Raji (cell line): ENCODE measurements around the gene SLC13A5.

Experiments
- POLR2A ChIP-seq: IDR thresholded peaks from 2 replicates; pipeline ENCODE4 v1.6.1; 2011; ENCODE audit warnings: low read depth, low read length, control low read depth; ENCODE audit not compliant: insufficient read depth

SLC13A5 gene

DNA sequence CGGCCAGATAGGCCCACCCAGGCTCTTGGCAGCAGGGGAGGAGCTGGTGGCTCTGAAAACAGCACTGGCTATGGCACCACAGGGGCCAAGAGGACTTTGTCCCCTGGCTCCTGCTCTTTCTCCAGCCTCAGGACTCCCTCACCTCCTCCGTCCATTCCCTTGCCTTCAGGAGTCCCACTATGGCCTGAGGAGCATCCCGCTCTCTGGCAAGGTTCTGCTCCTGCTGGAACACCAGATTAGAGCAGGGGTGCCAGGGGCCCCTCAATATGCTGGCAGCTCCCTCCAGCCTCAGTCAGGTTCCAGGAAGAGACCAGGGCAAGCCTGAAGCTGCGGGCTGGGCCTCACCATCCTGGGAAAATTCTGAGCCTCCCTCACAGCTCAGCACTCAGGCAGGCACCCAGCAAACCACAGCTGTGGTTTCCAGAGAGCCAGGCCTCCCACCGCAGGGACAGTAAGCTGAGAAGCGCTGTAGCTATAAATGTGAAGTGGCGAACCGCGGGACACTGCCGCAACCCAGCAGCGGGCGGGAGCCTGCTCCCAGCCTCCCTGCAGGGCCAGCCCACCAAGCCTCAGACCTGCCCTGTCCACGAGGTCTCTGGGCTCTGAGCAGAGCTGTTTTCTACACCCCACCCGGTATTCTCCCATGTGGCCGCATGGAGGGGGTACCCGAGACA, 35.9 kb downstream of the SLC13A5 start:
- no peak for TF ChIP-seq POLR2A

DNA sequence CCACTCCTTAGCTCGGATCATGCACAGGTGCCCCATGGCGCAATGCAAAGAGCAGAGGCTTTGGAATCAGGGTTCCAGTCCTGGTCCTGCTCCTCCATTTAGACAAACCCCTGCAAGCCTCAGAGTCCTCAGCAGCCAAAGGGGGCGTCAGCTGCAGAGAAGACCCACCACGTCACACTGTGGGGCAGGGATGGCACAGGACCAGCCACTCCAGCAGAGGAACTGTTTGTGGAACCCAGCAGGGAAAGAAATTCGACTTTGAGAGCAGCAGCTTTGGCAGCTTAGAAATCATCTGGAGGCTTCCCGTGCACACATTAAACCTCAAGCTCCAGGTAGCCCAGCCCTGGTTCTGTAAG, 36.4 kb downstream of the SLC13A5 start:
- no peak for TF ChIP-seq POLR2A

DNA sequence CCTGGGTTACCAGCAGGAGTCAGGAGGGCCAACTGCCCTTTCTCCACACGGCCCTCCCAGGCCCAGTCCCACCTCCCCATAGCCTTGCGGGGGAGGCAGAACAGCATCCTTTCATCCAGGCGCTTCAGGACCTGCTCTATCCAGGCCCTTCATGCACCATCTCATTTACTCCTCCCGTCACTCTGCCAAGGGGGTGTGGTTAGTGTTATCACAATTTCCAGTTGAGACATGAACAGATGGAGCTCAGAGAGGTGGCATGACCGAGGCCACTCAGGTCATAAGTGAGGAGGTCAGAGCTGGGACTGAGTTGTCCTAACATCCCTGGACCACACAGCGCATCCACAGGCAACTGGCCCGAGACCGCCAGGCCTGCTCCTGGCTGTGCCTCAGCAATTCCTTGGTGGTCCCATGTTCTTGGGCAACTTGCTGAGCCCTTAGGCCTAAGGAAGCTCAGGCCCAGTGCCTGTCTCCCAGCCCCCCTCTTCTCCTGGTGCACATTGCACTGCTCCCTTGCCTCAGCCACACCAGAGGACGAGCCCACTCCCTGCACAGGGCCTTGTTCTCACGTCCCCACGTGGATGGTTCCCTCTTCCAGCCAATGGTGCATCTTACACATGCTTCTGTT, 37.9 kb downstream of the SLC13A5 start:
- no peak for TF ChIP-seq POLR2A

DNA sequence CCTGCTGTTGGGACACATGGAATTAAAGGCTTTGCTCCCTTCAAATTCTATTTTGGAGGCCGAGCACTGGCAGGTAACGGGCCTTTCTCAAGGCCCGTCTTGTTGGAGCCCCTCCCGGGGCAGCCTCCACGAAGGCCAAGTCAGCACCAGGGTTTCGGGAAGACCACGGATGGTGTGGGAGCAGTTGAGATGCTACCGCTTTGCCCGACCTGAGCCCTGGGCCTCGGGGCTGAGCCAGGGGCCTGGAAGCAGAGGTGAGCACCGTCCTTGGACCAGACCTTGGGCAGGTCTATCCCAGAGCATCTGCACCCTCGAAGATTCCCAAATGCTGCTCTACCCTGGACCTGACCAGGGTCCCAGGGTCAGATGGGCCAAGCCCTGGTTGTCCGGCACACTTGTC, 38.6 kb downstream of the SLC13A5 start:
- TF ChIP-seq POLR2A = no peak

DNA sequence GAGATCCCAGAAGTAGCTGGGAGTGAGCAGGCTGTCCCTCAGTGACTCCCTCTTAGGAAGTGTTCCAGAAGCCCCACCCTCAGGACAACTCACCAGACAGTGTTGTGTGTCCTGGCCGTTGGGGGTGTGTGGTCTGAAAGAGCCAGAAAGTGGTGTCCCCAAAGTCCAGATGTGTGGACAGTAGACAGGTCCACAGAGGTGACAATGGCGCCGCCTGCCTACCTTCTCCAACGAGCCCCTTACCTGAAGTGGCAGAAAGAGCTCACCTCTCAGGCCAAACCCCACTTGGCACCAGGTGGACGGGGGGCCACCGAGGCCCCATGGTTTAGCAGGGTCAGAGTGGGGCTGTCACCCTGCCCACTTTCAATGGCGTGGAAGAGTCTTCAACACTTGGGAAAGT, 41.7 kb downstream of the SLC13A5 start:
- no peak for TF ChIP-seq POLR2A

DNA sequence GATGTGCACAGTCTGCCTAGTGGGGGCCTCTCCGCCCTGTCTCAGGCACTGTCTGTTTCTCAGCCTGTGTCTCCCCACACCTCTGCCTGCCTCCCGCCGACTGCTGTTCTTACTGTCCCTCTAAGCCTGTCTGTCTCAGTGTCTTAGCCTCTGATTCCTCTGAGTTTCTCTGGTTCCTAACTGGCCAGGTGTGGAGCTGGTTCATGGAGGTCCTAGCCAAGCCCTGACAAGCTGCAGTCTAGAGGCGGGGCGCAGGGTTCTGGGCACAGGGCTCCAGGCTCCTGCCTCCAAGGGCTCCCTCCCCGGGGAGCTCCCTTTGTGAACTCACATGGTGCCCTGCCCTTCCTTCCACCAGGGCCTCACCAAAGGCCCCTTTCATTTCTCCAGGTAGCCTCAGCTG, 42.2 kb downstream of the SLC13A5 start:
- no peak for TF ChIP-seq POLR2A

DNA sequence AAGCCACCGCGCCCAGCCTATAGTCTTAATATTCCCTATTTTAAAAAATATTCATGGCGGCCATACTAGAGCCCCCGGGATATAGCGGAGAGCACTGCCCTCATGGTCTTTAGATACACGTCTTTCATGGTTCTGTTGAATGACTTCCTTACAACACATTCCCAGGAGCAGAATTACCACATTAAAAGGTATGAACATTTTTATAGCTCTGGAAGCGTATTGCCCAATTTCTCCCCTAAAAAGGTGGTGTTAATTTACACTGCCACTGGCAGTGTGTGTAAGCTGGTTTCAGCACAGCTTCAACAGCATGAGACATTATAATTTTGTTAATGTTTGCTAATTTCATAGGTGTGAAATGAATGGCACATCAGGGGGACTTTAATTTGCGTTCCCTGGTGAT, 42.6 kb downstream of the SLC13A5 start:
- no peak for TF ChIP-seq POLR2A

DNA sequence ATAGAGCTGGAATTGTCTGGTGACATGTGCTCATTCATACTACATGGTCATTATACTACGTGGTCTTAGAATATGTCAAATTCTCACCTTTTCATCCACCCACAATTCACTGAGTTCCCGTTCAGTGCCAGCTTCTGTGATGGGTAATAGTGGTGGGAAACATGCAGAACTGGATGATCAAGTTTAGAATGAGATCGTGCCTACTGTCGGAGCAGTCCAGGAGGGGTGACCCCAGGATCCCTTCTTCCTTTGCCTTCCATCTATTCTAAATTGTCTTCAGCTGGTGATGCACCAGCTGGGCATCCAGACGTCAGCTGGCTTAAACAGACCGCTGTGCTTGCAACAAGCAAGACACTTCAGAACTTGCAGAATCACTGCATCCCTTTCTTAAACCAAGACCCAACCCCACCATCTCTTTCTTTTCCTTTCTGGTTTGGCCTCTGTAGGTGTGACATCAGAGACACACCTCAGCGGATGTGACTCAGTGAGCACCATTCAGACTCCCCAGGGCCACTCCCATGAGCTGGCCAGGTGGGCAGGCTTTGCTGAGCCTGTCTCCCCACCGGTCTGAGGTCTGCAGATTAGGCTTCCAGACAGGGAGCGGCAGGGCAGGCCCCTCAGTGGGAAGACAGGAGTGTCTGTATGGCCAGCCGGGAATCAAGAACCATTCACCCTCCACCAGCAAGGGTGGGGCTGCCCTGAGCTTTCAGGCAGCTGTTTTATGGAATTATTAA, 43.5 kb downstream of the SLC13A5 start:
- TF ChIP-seq POLR2A = no peak

DNA sequence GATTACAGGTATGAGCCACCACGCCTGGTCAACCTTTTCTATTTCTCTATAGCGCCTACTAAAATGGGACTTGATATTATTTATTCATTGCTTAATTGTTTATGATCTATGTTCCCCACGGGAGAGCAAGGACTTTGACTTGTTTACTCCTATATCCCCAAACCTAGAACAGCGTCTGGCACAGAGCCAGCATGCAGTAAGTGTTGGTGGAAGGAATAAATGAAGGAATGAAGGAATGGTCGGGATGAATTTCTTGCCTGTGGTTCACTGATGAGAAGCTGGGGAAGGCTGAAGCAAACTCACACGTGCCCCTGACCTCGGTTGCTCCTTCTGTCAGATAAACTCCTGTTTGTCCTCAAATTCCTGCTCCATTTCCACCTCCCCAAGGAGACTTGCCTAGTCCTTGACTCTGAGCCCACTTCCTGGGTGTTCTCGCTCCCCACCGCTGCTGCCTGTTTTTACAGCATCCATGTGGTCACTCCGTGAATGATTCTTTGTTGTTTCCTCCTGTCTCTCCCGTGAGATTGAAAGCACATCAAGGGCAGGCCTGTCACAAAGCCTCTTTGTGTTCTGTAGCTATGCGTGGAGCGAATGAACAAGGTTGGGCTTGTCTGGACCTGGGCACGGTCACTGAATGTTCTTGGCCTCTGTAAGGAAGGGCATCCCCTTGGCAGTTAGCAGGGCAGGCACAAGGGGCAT, 44.3 kb downstream of the SLC13A5 start:
- TF ChIP-seq POLR2A = no peak

DNA sequence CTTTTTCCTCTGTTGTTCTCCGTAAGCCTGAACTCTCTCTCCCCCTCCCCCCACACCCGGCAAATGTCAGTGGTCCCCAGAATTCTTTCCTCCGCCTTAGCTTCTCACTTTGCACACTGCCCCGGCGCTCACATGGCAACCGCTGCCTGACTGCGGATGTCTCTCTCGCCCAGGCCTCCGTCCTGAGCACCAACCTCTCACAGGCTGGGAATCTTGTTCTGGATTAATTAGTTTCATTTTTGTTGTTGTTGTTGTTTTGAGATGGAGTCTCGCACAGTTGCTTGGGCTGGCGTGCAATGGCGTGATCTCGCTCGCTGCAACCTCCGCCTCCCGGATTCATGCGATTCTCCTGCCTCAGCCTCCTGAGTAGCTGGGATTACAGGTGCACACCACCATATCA, 45.0 kb downstream of the SLC13A5 start:
- TF ChIP-seq POLR2A = no peak

DNA sequence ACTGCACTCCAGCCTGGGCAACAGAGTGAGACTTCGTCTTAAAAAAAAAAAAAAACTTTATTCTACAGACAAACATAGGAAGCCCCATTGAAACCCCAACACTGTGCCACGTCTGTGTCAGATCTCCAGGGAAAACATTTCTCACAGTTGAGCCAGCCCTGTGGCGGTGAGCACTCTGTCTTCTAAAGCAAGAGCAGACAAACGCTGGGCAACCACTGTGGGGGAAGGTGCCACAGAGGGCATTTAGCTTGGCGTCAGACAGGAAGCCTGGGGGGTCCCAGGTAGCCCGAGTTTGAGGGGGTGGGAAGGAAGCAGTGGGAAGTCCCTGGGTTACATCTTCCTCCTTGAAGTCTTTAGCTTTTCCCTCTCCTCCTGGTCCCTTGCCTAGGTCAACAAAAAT, 45.7 kb downstream of the SLC13A5 start:
- TF ChIP-seq POLR2A = no peak

DNA sequence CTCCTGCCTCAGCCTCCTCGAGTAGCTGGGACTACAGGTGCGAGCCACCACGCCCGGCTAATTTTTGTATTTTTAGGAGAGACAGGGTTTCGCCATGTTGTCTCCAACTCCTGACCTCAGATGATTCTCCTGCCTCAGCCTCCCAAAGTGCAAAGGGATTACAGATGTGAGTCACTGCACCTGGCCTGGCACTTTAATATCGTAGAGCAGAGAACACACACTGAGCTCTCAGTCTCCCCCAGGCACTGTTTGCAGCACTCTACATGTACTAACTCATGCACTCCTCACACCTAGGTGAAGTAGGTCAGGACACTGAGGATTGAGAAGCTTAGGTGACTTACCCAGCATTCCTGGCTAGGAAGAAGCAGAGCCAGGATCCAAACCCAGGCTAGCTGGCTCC, 46.6 kb downstream of the SLC13A5 start:
- no peak for TF ChIP-seq POLR2A

DNA sequence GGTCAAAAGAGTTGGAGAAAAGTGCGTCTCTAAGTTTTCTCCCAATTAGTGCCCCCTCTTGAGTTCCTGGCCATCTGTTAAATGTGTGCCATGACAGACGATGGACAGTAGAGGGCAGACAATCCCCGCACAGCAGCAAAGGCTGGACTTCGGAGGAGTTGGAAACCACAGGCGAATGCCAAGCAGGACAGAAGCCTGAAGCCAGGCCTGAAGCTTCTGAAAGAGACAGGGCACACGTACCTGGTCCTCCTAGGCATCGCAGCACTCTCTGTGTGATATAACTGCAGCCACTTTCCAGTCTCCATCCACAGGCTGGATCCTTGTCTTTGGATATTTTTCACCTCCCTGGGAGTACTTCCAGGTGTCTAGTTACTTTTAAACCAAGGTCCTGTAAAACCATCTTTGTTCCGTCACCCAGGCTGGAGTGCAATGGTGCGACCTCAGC, 47.1 kb downstream of the SLC13A5 start:
- no peak for TF ChIP-seq POLR2A

DNA sequence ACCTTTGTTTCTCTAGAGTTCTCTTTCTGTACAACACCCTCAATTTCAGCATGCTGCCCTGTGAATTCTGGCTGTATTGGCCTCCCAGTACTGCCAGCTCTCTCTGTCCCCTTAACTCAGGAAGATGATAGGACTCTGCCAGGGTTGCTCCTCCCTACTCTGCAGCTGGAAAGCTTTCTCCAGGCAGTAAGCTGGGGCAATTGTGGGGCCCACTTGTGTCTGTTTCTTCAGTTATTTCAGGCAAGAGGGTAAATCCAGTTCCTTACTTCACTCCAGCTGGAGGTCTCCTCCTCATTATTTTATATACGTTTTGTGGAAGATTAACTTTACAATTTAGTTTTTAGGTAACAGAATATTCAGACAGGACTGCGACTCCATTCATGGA, 51.7 kb downstream of the SLC13A5 start:
- TF ChIP-seq POLR2A = no peak

DNA sequence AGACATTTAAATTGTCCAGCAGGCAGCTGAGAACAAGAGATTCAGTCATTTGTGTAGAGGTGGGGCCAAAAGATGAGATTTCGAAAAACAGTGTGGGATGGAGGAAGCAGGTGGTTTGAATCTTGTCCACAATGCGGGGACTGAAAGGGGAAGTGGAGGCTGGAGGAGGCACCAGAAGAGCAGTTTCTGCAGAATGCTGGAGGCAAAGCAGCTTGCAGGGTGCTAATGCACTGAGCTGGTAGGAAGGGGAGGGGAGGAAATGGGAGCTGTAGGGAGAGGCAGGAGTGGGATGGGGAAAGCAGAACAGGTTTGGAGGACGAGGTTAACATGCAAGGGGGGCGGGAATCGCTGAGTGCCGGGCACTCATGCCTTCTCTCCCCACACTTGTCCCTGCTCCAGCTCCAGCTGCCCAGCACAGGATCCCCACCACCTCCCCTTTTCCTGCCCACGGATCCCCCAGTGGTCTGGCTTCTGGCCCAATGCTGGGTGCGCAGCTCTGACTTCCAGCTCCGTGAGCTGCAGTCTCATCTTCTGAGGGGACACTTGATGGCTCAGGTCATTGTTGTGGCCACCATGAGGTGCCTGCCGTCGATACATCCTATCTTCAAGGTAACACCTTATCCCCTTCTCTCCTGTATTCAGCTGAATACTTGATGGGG, 52.2 kb downstream of the SLC13A5 start:
- 0 out of 2 replicates have a peak, but pooled peaks have one; percentile 29 for TF ChIP-seq POLR2A
